Sigmoid colon (tissue), 7 donors: ENCODE data around the gene HSD17B11. TPM values are rescaled to one million over a fixed set of nuclear protein-coding genes. Genes with fewer than 3 reads are reported as not detected.

ENCODE experiments used
- DNase-seq: peaks from one replicate; pipeline ENCODE4 v3.0.0-alpha.2; 2019
- H3K27ac ChIP-seq, 4 donors: fragments of 200-600 bp; sonication (generic); one replicate each; pipeline ENCODE4 v1.5.1; 2016 to 2019; ENCODE audit warnings: mild to moderate bottlenecking in 1 of 4
- H3K27me3 ChIP-seq, 3 donors: fragments of 200-600 bp; sonication (generic); one replicate each; pipeline ENCODE4 v1.5.1; 2019; ENCODE audit warnings: mild to moderate bottlenecking in 1 of 3
- H3K36me3 ChIP-seq, 4 donors: fragments of 200-600 bp; sonication (generic); one replicate each; pipeline ENCODE4 v1.5.1; 2016 to 2019
- H3K4me1 ChIP-seq, 4 donors: fragments of 200-600 bp; sonication (generic); one replicate each; pipeline ENCODE4 v1.5.1; 2017 to 2019
- H3K4me3 ChIP-seq, 4 donors: fragments of 200-600 bp; sonication (generic); one replicate each; pipeline ENCODE4 v1.5.1; 2017 to 2019; ENCODE audit warnings: mild to moderate bottlenecking in 2 of 4, moderate library complexity in 1 of 4
- H3K9me3 ChIP-seq, 4 donors: fragments of 200-600 bp in 3 of 4; sonication (generic) in 3 of 4; one replicate each; pipeline versions ENCODE4 v1.5.1 to v1.6.1; 2013 to 2019
- CTCF ChIP-seq, 4 experiments: fragments of 450-650 bp in 3 of 4; fragments of 200-600 bp in 1 of 4; IDR thresholded peaks; one replicate each; pipeline ENCODE4 v1.5.1; 2016 to 2019; ENCODE audit warnings: antibody characterized with exemption in 4 of 4, mild to moderate bottlenecking in 3 of 4, moderate library complexity in 2 of 4
- EP300 ChIP-seq, 4 donors: sonication (generic); formaldehyde crosslinking; IDR thresholded peaks; one replicate each; pipeline ENCODE4 v1.6.1; 2017; ENCODE audit warnings: antibody characterized with exemption in 4 of 4
- POLR2A ChIP-seq, 2 donors: fragments of 450-650 bp; IDR thresholded peaks; one replicate each; pipeline ENCODE4 v1.6.1; 2016; ENCODE audit warnings: antibody characterized with exemption in 2 of 2, mild to moderate bottlenecking in 2 of 2, moderate library complexity in 2 of 2
- POLR2AphosphoS5 ChIP-seq, 4 donors: sonication (generic); formaldehyde crosslinking; IDR thresholded peaks; one replicate each; pipeline ENCODE4 v1.6.1; 2017; ENCODE audit warnings: antibody characterized with exemption in 4 of 4
- WGBS, 2 donors: extraction: QIAGEN DNeasy Blood & Tissue Kit; methylation state at CpG; one replicate each; pipeline ENCODE4 v1.1.7; 2013; 5-methylcytosine and 5-hydroxymethylcytosine counted together
- intact Hi-C: fragments of 100-400 bp; cut with DNase I; formaldehyde crosslinking; loops from one replicate; pipeline ENCODE4 v1.15.1; 2023
- polyA plus RNA-seq, 3 donors: library from polyadenylated mRNA; stranded (reverse); fragments of 200-250 nt; gene quantifications; one replicate each; pipeline ENCODE4 v1.2.3, GENCODE V29; 2013
- total RNA-seq, 4 donors: library from RNA; depleted of rRNA; stranded (reverse); fragments of >200 nt; gene quantifications; one replicate each; pipeline ENCODE4 v1.1.0, GENCODE V29; 2016
- donor health status: healthy with polysubstance abuse.
- donor health status: Bipolar disorder and iron deficiency.
- donor health status: healthy.

HSD17B11 gene
- total and polyA plus RNA-seq, 7 donors = 57.3 to 145 (median 97.6) TPM

- Histone ChIP-seq H3K9me3 (no peaks in the 10 kb centered on the region), H3K4me1 (peaks cover 0 to 9% (median 3%) of the 10 kb centered on the region in 4 donors), H3K4me3 (no peak overlapping the region), H3K27me3 (no peaks in the 10 kb centered on the region), H3K36me3 (peaks cover 0 to 45% (median 3%) of the 10 kb centered on the region in 4 donors), H3K27ac (peak overlapping the region; percentile 46 to 67 (median 54))
- intact Hi-C loops = no loop called here
- DNase-seq = no peak
- 76 to 87% methylated on average over 7 of the region's 7 CpGs for WGBS, 2 donors
- TF ChIP-seq POLR2A (IDR thresholded peaks at IDR 0.05) = no peak
- TF ChIP-seq CTCF (IDR thresholded peaks at IDR 0.05) = no peak
- no peak for TF ChIP-seq EP300 (IDR thresholded peaks at IDR 0.05)
- no peak for TF ChIP-seq POLR2AphosphoS5 (IDR thresholded peaks at IDR 0.05)
These were observed 36.6 kb downstream of the HSD17B11 start for GRCh38 chr4:87354168-87355102.

DNA sequence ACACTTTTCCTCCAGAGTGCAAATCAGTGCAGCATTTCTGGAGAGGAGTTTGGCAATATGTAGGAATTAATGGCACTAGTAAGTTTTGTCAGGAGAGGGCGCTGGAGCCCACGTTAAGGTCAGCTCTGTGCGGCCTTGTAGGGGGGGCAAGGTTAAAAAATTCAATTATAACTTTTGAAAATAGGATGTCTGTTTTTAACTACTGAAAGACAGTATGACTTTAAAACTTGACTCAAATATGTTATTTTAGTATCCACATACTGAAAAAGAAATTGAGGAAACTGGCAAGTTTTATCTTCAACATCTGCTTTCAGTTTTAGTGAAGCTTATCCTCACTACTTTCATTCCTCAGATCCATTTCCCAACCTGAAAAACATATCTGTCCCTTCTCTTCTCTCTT is 37.4 kb downstream of the HSD17B11 start:
- H3K9me3 ChIP-seq = no peaks in the 10 kb centered on the region
- intact Hi-C loops = no loop called here
- H3K4me3 ChIP-seq = no peak overlapping the region
- TF ChIP-seq POLR2AphosphoS5 (IDR thresholded peaks at IDR 0.05) (peak in 1 of 4 donors; percentile 8), CTCF (IDR thresholded peaks at IDR 0.05) (peak in 2 of 4 experiments; percentile 23 to 59), EP300 (IDR thresholded peaks at IDR 0.05) (no peak), POLR2A (IDR thresholded peaks at IDR 0.05) (no peak)
- 32 to 42% methylated on average over 3 of the region's 3 CpGs for WGBS, 2 donors
- H3K4me1 ChIP-seq = peaks cover 0 to 9% (median 3%) of the 10 kb centered on the region in 4 donors
- DNase-seq = peak; percentile 70
- H3K36me3 ChIP-seq = peaks cover 0 to 38% (median 3%) of the 10 kb centered on the region in 4 donors
- no peaks in the 10 kb centered on the region for H3K27me3 ChIP-seq
- H3K27ac ChIP-seq = peak overlapping the region; percentile 46 to 67 (median 54)

DNA sequence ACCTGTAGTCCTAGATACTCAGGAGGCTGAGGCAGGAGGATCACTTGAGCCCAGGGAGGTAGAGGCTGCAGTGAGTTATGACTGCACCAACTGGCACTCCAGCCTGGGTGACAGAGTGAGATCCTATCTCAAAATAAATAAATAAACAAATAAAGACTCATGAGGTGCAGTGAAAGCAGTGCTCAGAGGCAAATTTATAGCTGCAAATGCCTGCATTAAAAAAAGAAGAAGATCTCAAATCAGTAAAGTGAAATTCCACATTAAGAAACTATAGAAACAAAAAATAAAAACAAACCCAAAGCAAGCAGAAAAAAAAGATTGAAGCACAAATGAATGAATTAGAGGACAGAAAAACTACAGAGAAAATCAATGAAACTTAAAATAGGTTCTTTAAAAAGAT is 45.8 kb downstream of the HSD17B11 start:
- Histone ChIP-seq H3K4me3 (no peak overlapping the region), H3K36me3 (peaks cover 0 to 47% (median 4%) of the 10 kb centered on the region in 4 donors), H3K4me1 (peaks cover 0 to 5% (median 0%) of the 10 kb centered on the region in 4 donors), H3K27me3 (no peaks in the 10 kb centered on the region), H3K27ac (no peak overlapping the region), H3K9me3 (peaks cover 0 to 13% (median 0%) of the 10 kb centered on the region in 4 donors)
- TF ChIP-seq POLR2AphosphoS5 (IDR thresholded peaks at IDR 0.05) (no peak), POLR2A (IDR thresholded peaks at IDR 0.05) (no peak), CTCF (IDR thresholded peaks at IDR 0.05) (no peak), EP300 (IDR thresholded peaks at IDR 0.05) (no peak)
- intact Hi-C loops = no loop called here
- DNase-seq = no peak

- peaks cover 2 to 69% (median 8%) of the 10 kb centered on the region in 4 donors for H3K36me3 ChIP-seq
These were observed 48.1 kb downstream of the HSD17B11 start for GRCh38 chr4:87342872-87343271.

More at GRCh38 chr4:87342872-87343271, 48.1 kb downstream of the HSD17B11 start:
- DNase-seq = no peak
- no peak for TF ChIP-seq EP300 (IDR thresholded peaks at IDR 0.05)
- no peak for TF ChIP-seq POLR2AphosphoS5 (IDR thresholded peaks at IDR 0.05)
- TF ChIP-seq POLR2A (IDR thresholded peaks at IDR 0.05) = no peak
- TF ChIP-seq CTCF (IDR thresholded peaks at IDR 0.05) = no peak
- intact Hi-C loops = no loop called here
- Histone ChIP-seq H3K27me3 (no peaks in the 10 kb centered on the region), H3K27ac (no peak overlapping the region), H3K4me1 (peaks cover 0 to 5% (median 0%) of the 10 kb centered on the region in 4 donors), H3K9me3 (peaks cover 0 to 13% (median 0%) of the 10 kb centered on the region in 4 donors), H3K4me3 (no peak overlapping the region)
- WGBS, 2 donors = 90 to 96% methylated on average over 3 of the region's 3 CpGs
